K562 (cell line): ENCODE measurements around the gene CTBP2. TPM values are rescaled to one million over a fixed set of nuclear protein-coding genes. Genes with fewer than 3 reads are reported as not detected.

Experiments
- ATAC-seq: fragments of 200-7000 bp; cut with Tn5 transposase; 3 replicates; pipeline ENCODE4 v1.9.1; 2020; ENCODE audit warnings: moderate library complexity
- BruUV-seq: library from RNA; stranded (reverse); fragments of 400-500 nt; replicated peaks from 2 replicates; lab custom pipeline; 2021; lab: Mats Ljungman, UMichigan
- CTCF ChIA-PET: fragments of 300-600 bp; formaldehyde crosslinking; extraction: SDS; loops from one replicate; lab custom pipeline; 2021; ENCODE audit warnings: low intra/inter-chr PET ratio; lab: Yijun Ruan, JAX
- POLR2A ChIA-PET: fragments of 300-600, 350-650 bp; sonication (Branson Sonifier 250); formaldehyde crosslinking; extraction: SDS; loops from one replicate; lab custom pipeline; 2021; ENCODE audit warnings: antibody characterized with exemption, inconsistent platforms; lab: Yijun Ruan, JAX
- DNase-seq, 4 experiments: peaks; one replicate each; pipeline versions ENCODE4 v3.0.0 to v3.0.0-alpha.2; 2011 to 2018; ENCODE audit warnings: low spot score in 3 of 4, mixed read lengths in 3 of 4; ENCODE audit errors: extremely low read depth in 1 of 4
- FAIRE-seq: peaks from 2 replicates; lab custom pipeline; 2011; peaks lifted over from hg19 to GRCh38; lab: Jason Lieb, UNC
- H2AFZ ChIP-seq: 2 replicates; pipeline ENCODE4 v1.6.0; 2011; ENCODE audit warnings: low read depth, low read length, control low read depth, inconsistent platforms
- H3K27ac ChIP-seq: fragments of 200-600 bp; 3 replicates; pipeline ENCODE4 v1.8.0; 2011; ENCODE audit warnings: low read depth, mild to moderate bottlenecking, control low read depth, inconsistent platforms, low read length, moderate library complexity, mixed read lengths; ENCODE audit errors: extremely low read depth
- H3K27me3 ChIP-seq, 2 experiments: fragments of 300-600 bp in 1 of 2; 2 replicates in 1 of 2; 3 replicates in 1 of 2; pipeline versions ENCODE4 v1.6.0 to v1.8.0; 2011; ENCODE audit warnings: inconsistent platforms in 2 of 2, low read length in 2 of 2, mild to moderate bottlenecking in 1 of 2, mixed read lengths in 1 of 2, moderate library complexity in 1 of 2; ENCODE audit not compliant: control insufficient read depth in 2 of 2, insufficient read depth in 2 of 2
- H3K36me3 ChIP-seq: fragments of 300-600 bp; 3 replicates; pipeline ENCODE4 v1.8.0; 2011; ENCODE audit warnings: mild to moderate bottlenecking, low read length, inconsistent platforms; ENCODE audit not compliant: control insufficient read depth, insufficient read depth
- H3K4me1 ChIP-seq, 2 experiments: fragments of 200-600 bp in 1 of 2; replicated peaks in 1 of 2; 2 replicates in 1 of 2; 3 replicates in 1 of 2; pipeline versions ENCODE4 v1.5.1 to v1.8.0; 2011; ENCODE audit warnings: inconsistent platforms in 2 of 2, low read length in 2 of 2, mild to moderate bottlenecking in 1 of 2, mixed read lengths in 1 of 2, moderate library complexity in 1 of 2; ENCODE audit not compliant: control insufficient read depth in 2 of 2, insufficient read depth in 2 of 2
- H3K4me2 ChIP-seq: 2 replicates; pipeline ENCODE4 v1.6.1; 2011; ENCODE audit warnings: low read length, control low read depth, inconsistent platforms, mixed read lengths; ENCODE audit not compliant: insufficient read depth
- H3K4me3 ChIP-seq: fragments of 200-600 bp; sonication (generic), shearing (Covaris generic); 2 replicates; pipeline ENCODE4 v1.5.1; 2016; ENCODE audit warnings: control low read depth, inconsistent platforms
- H3K79me2 ChIP-seq: fragments of 200-600 bp; 3 replicates; pipeline ENCODE4 v1.8.0; 2011; ENCODE audit warnings: low read length, inconsistent platforms; ENCODE audit not compliant: control insufficient read depth, insufficient read depth
- H3K9ac ChIP-seq, 2 experiments: 2 replicates each; pipeline versions ENCODE4 v1.6.0 to v1.6.1; 2011; ENCODE audit warnings: low read depth in 2 of 2, low read length in 2 of 2, control low read depth in 1 of 2, inconsistent platforms in 1 of 2, mild to moderate bottlenecking in 1 of 2, mixed read lengths in 1 of 2; ENCODE audit not compliant: insufficient read depth in 1 of 2
- H3K9me1 ChIP-seq: one replicate; pipeline ENCODE4 v1.6.0; 2011; ENCODE audit warnings: inconsistent platforms, mild to moderate bottlenecking, low read length, moderate library complexity; ENCODE audit not compliant: control insufficient read depth, insufficient read depth
- H3K9me3 ChIP-seq: replicated peaks from 2 replicates; pipeline ENCODE4 v1.5.1; 2011; ENCODE audit warnings: low read depth, low read length, inconsistent platforms; ENCODE audit not compliant: control insufficient read depth, insufficient read depth
- H4K20me1 ChIP-seq: replicated peaks from 2 replicates; pipeline ENCODE4 v1.6.1; 2011; ENCODE audit warnings: low read length, inconsistent platforms, mixed read lengths; ENCODE audit not compliant: control insufficient read depth, insufficient read depth
- ARID4B ChIP-seq: sonication (generic); formaldehyde crosslinking; IDR thresholded peaks from 2 replicates; pipeline ENCODE4 v1.8.0; 2022; ENCODE audit warnings: mild to moderate bottlenecking, missing genetic modification reagents
- CC2D1A ChIP-seq: fragments of 450-650 bp; IDR thresholded peaks from 2 replicates; pipeline ENCODE4 v1.6.1; 2017; ENCODE audit warnings: mild to moderate bottlenecking
- EP300 ChIP-seq: IDR thresholded peaks from 2 replicates; pipeline ENCODE4 v1.6.1; 2012; ENCODE audit warnings: low read length, improper control_type of control experiment
- ILK ChIP-seq: fragments of 450-650 bp; IDR thresholded peaks from 2 replicates; pipeline ENCODE4 v1.6.1; 2016; ENCODE audit warnings: missing genetic modification characterization, low read depth, mild to moderate bottlenecking, missing compliant biosample characterization, moderate library complexity, borderline replicate concordance
- NR3C1 ChIP-seq: sonication (generic); formaldehyde crosslinking; IDR thresholded peaks from 2 replicates; pipeline ENCODE4 v1.8.1; 2022; ENCODE audit warnings: missing genetic modification reagents
- POLR2AphosphoS2 ChIP-seq: IDR thresholded peaks from 2 replicates; pipeline ENCODE4 v1.6.1; 2012; ENCODE audit warnings: low read length, improper control_type of control experiment
- RBM39 ChIP-seq: fragments of 200-400 bp; formaldehyde crosslinking; optimal IDR thresholded peaks from 2 replicates; pipeline ENCODE3; 2018; ENCODE audit warnings: low read depth, low read length
- SAFB2 ChIP-seq: fragments of 200-400 bp; formaldehyde crosslinking; IDR thresholded peaks from 2 replicates; pipeline ENCODE4 v1.6.1; 2018; ENCODE audit warnings: borderline replicate concordance, low read length, low read depth, moderate library complexity; ENCODE audit not compliant: severe bottlenecking
- THRB ChIP-seq: fragments of 450-650 bp; formaldehyde crosslinking; conservative IDR thresholded peaks from 2 replicates; pipeline ENCODE4 v1.4.0; 2022; ENCODE audit warnings: mild to moderate bottlenecking, missing genetic modification characterization
- ZNF316 ChIP-seq: fragments of 450-650 bp; IDR thresholded peaks from 2 replicates; pipeline ENCODE4 v1.6.1; 2016
- ZNF589 ChIP-seq: fragments of 200-800 bp; sonication (Bioruptor generic); IDR thresholded peaks from 2 replicates; pipeline ENCODE4 v1.6.1; 2016; ENCODE audit warnings: low read depth, missing genetic modification characterization, missing compliant biosample characterization
- WGBS: fragments of 100-300 bp; shearing (Covaris generic); methylation state at CpG from one replicate; pipeline ENCODE4 v1.1.6; 2016; ENCODE audit warnings: low coverage, mixed read lengths; ENCODE audit not compliant: insufficient coverage; ENCODE audit errors: missing lambda C conversion rate; 5-methylcytosine and 5-hydroxymethylcytosine counted together
- in situ Hi-C: fragments of 300-500 bp; cut with MboI; formaldehyde crosslinking; loops from 4 replicates; pipeline ENCODE4 v1.15.0; 2018; ENCODE audit warnings: inconsistent platforms, mixed read lengths
- intact Hi-C: fragments of 100-400 bp; cut with micrococcal nuclease; formaldehyde crosslinking; loops from 2 replicates; pipeline ENCODE4 v1.14.2; 2022
- polyA plus RNA-seq, 8 experiments: library from polyadenylated mRNA; depleted of rRNA in 4 of 8; stranded (reverse) in 5 of 8; unstranded in 3 of 8; fragments of >200 nt; fragmentation: Nextera tagmentation in 2 of 8; fragmentation: Illumina TruSeq in 1 of 8; extraction: Ambion mirVana in 2 of 8; extraction: Trizol in 1 of 8; gene quantifications; 2 replicates each; pipeline versions ENCODE4 v1.2.1 to v1.2.3, GENCODE V29; 2011 to 2014; ENCODE audit warnings: inconsistent platforms in 1 of 8, missing spikeins in 1 of 8
- total RNA-seq, 7 experiments: library from RNA; depleted of rRNA in 6 of 7; stranded (reverse); fragments of >200 nt in 6 of 7; fragmentation: Illumina TruSeq in 2 of 7; extraction: Trizol in 2 of 7; gene quantifications; 2 replicates each; pipeline versions ENCODE4 v1.2.1 to v1.2.3, GENCODE V29; 2011 to 2021; ENCODE audit warnings: low replicate concordance in 1 of 7
- TF ChIP-seq, protein P1 (sequence below): fragments of 450-650 bp; IDR thresholded peaks from 2 replicates; pipeline ENCODE4 v1.6.1; 2016; ENCODE audit warnings: low read depth, mild to moderate bottlenecking, moderate library complexity

CTBP2 gene
- total and polyA plus RNA-seq, 9 of the 15 experiments (the other 6 are each of a cell fraction or from before 2014, with no cell fraction given), result 1.3 to 8.8 (median 5.1) TPM

GRCh38 chr10:125205431-125205830, 45.1 kb upstream of the CTBP2 start (continued):
- no peak for TF ChIP-seq NR3C1
- TF ChIP-seq, all 486 proteins: peak for 0

DNA sequence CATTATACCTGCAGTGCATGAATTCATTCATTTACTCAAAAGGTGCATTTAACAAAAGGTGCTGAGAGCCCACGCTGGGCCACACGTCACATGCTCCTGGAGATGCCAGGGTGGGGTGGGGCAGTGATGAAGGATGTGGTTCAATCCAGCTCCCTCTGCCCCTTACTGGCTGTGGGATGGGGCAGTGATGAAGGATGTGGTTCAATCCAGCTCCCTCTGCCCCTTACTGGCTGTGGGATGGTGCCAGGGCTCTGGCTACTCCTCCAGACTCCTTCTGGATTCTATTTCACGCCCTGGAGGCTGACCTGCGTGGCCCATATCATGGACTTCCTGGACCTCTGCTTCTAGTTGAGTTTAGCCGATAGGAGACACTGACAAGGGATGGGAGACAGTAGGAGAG, 44.0 kb upstream of the CTBP2 start:
- DNase-seq, result no peak
- Histone ChIP-seq H3K9me3 (no peaks in the 10 kb centered on the region), H3K4me2 (no peak overlapping the region), H3K27me3 (peaks cover 13 to 54% of the 10 kb centered on the region in 2 experiments; a peak in 4 of 5 replicates), H3K9me1 (no peaks in the 10 kb centered on the region), H3K36me3 (no peaks in the 10 kb centered on the region), H2AFZ (no peak overlapping the region), H4K20me1 (no peaks in the 10 kb centered on the region; the same call in 1 of the 2 replicates), H3K4me1 (no peaks in the 10 kb centered on the region), H3K4me3 (no peak overlapping the region), H3K9ac (no peak overlapping the region), H3K79me2 (no peaks in the 10 kb centered on the region), H3K27ac (no peak overlapping the region)
- ATAC-seq, result no peak
- in situ Hi-C loops (no loop called here), intact Hi-C loops (no loop called here)
- TF ChIP-seq RBM39 (no peak), ILK (tag) (no peak), ZNF316 (no peak), SAFB2 (no peak), CC2D1A (no peak), EP300 (no peak), THRB (no peak), POLR2AphosphoS2 (no peak), ZNF589 (CRISPR knock-in tag) (no peak), ARID4B (CRISPR knock-in tag) (no peak)
- TF ChIP-seq, protein P1, sequence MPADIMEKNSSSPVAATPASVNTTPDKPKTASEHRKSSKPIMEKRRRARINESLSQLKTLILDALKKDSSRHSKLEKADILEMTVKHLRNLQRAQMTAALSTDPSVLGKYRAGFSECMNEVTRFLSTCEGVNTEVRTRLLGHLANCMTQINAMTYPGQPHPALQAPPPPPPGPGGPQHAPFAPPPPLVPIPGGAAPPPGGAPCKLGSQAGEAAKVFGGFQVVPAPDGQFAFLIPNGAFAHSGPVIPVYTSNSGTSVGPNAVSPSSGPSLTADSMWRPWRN, result no peak
- ChIA-PET CTCF (no interaction called here), POLR2A (no interaction called here)
- BruUV-seq, result no TSS peak
- 0% methylated on average over 5 of the region's 5 CpGs for WGBS
- FAIRE-seq, result no peak
